ENCODE measurements around the gene AKT2. TPM values are rescaled to one million over a fixed set of nuclear protein-coding genes. Genes with fewer than 3 reads are reported as not detected.

AKT2 gene
- total and polyA plus RNA-seq, 2 of the 8 experiments (the other 6 are each of a cell fraction or from before 2014, with no cell fraction given), result 151 to 183 TPM

GRCh38 chr19:40282920-40283319 is 2.2 kb downstream of the AKT2 start:
- no peak overlapping the region for H2BK5ac ChIP-seq (ENCODE audit: low read depth, low read length)
- H3K4me1 ChIP-seq (replicated peaks in 1 of 4; ENCODE audit: control insufficient read depth in 3 of 4, insufficient read depth in 4 of 4, low read length in 3 of 4), result peaks cover 0 to 20% (median 14%) of the 10 kb centered on the region in 4 experiments; a peak in 6 of 7 replicates
- H3K14ac ChIP-seq (ENCODE audit: insufficient read length), result no peak overlapping the region
- H3K23ac ChIP-seq (ENCODE audit: insufficient read length), result no peak overlapping the region
- no peak overlapping the region for H3K56ac ChIP-seq (replicated peaks; ENCODE audit: insufficient read length, low read depth, low read length)
- H4K20me1 ChIP-seq (replicated peaks in 1 of 2; ENCODE audit: control insufficient read depth in 1 of 2, insufficient read depth in 2 of 2, low read length in 2 of 2), result peaks cover 5 to 7% of the 10 kb centered on the region in 2 experiments
- peaks cover 9 to 65% of the 10 kb centered on the region in 2 experiments; a peak in 3 of 4 replicates for H3K79me2 ChIP-seq (ENCODE audit: control insufficient read depth in 1 of 2, insufficient read depth in 2 of 2, low read length in 2 of 2)
- peaks cover 22% of the 10 kb centered on the region for H3K79me1 ChIP-seq (ENCODE audit: low read depth, low read length)
- peaks cover 9% of the 10 kb centered on the region for H3K23me2 ChIP-seq (ENCODE audit: low read depth, low read length)
- no peak overlapping the region for H2BK20ac ChIP-seq (ENCODE audit: low read length)
- WGBS, 2 experiments (ENCODE audit: extremely low coverage in 1 of 2, insufficient coverage in 1 of 2, insufficient read length in 1 of 2, insufficient replicate concordance in 2 of 2, low coverage in 1 of 2, low lambda C conversion rate in 2 of 2, missing lambda C conversion rate in 1 of 2), result 94% methylated on average over 4 of the region's 4 CpGs; no CpG with 5 or more reads in 1 of the 2 experiments
- CTCF ChIA-PET (ENCODE audit: partially characterized antibody), result interaction anchor here (0.6 to 1.1 kb wide), 2 partner anchors 10 to 93 kb away, joined by 3 read pairs; no protein-coding TSS in a partner anchor
- no peak overlapping the region for H3K18ac ChIP-seq (ENCODE audit: extremely low read depth, low read length)
- no peak for FAIRE-seq
- no peak overlapping the region for H2BK12ac ChIP-seq (ENCODE audit: low read depth, low read length)
- no peak overlapping the region for H4K5ac ChIP-seq (ENCODE audit: insufficient read length, low read depth, low read length)
- TF ChIP-seq RAD21 (IDR thresholded peaks at IDR 0.05 in 1 of 2, conservative IDR thresholded peaks at IDR 0.05 in 1 of 2; ENCODE audit: low read depth in 2 of 2, low read length in 2 of 2) (no peak), GTF2F1 (IDR thresholded peaks at IDR 0.05; ENCODE audit: borderline replicate concordance, low read depth, low read length) (no peak), EGR1 (IDR thresholded peaks at IDR 0.05; ENCODE audit: borderline replicate concordance, low read depth, low read length) (no peak), JUN (IDR thresholded peaks at IDR 0.05; ENCODE audit: low read depth, low read length) (no peak), TAF7 (optimal IDR thresholded peaks at IDR 0.05; ENCODE audit: borderline replicate concordance, low read depth, low read length) (no peak), SIX5 (IDR thresholded peaks at IDR 0.05; ENCODE audit: low read depth, low read length) (no peak), JUND (IDR thresholded peaks at IDR 0.05; ENCODE audit: low read length) (no peak)
- no peaks in the 10 kb centered on the region for H3K27me3 ChIP-seq (replicated peaks in 1 of 4; ENCODE audit: control insufficient read depth in 3 of 4, extremely low read depth in 1 of 4, insufficient read depth in 3 of 4, low read length in 3 of 4)
- no peak overlapping the region for H2AK5ac ChIP-seq (ENCODE audit: low read depth, low read length)
- no peak overlapping the region for H3K9ac ChIP-seq (replicated peaks in 1 of 4; ENCODE audit: extremely low read depth in 1 of 4, low read depth in 3 of 4, low read length in 3 of 4)
- H3K4ac ChIP-seq (replicated peaks; ENCODE audit: insufficient read length, low read depth, low read length), result no peak overlapping the region
- peaks cover 0 to 3% (median 0%) of the 10 kb centered on the region in 4 experiments; a peak in 1 of 8 replicates for H3K36me3 ChIP-seq (ENCODE audit: control insufficient read depth in 2 of 4, insufficient read depth in 4 of 4, low read length in 3 of 4)
- H2AFZ ChIP-seq (ENCODE audit: low read length), result no peak overlapping the region
- POLR2A ChIA-PET (ENCODE audit: partially characterized antibody), result interaction anchor here (1.1 to 2.1 kb wide), 4 partner anchors 8 to 30 kb away, joined by 3 to 7 read pairs (median 4); no protein-coding TSS in a partner anchor
- no peak for DNase-seq (ENCODE audit: low read depth in 1 of 2, low spot score in 2 of 2)
- H2BK15ac ChIP-seq (ENCODE audit: low read length), result peak overlapping the region; percentile 67; the same call in 1 of the 2 replicates
- H3K4me2 ChIP-seq (ENCODE audit: insufficient read depth in 1 of 2, low read depth in 2 of 2, low read length in 2 of 2), result no peak overlapping the region; a peak in 1 of 4 replicates
- H3K27ac ChIP-seq (ENCODE audit: low read depth, low read length), result no peak overlapping the region
- H3K9me3 ChIP-seq (ENCODE audit: insufficient read depth in 2 of 2, low read depth in 1 of 2, low read length in 1 of 2), result no peaks in the 10 kb centered on the region
- H4K91ac ChIP-seq (replicated peaks; ENCODE audit: insufficient read length, low read length), result no peak overlapping the region
- no peak overlapping the region for H3K4me3 ChIP-seq (ENCODE audit: extremely low read depth in 1 of 4, insufficient read depth in 2 of 4, low read depth in 3 of 4, low read length in 4 of 4)
- H4K8ac ChIP-seq (ENCODE audit: extremely low read depth, insufficient read depth, low read length), result no peak overlapping the region
- no peak overlapping the region for H2BK120ac ChIP-seq (replicated peaks; ENCODE audit: low read depth, low read length)

Measured in H1 (cell line).